ENCODE data around the gene ARPC1B.
"Not testable (repeated sequence)": the region's sequence is repeated elsewhere in the genome, so short reads cannot be mapped to it uniquely, and the experiment has no call there.

The ARPC1B gene

DNA sequence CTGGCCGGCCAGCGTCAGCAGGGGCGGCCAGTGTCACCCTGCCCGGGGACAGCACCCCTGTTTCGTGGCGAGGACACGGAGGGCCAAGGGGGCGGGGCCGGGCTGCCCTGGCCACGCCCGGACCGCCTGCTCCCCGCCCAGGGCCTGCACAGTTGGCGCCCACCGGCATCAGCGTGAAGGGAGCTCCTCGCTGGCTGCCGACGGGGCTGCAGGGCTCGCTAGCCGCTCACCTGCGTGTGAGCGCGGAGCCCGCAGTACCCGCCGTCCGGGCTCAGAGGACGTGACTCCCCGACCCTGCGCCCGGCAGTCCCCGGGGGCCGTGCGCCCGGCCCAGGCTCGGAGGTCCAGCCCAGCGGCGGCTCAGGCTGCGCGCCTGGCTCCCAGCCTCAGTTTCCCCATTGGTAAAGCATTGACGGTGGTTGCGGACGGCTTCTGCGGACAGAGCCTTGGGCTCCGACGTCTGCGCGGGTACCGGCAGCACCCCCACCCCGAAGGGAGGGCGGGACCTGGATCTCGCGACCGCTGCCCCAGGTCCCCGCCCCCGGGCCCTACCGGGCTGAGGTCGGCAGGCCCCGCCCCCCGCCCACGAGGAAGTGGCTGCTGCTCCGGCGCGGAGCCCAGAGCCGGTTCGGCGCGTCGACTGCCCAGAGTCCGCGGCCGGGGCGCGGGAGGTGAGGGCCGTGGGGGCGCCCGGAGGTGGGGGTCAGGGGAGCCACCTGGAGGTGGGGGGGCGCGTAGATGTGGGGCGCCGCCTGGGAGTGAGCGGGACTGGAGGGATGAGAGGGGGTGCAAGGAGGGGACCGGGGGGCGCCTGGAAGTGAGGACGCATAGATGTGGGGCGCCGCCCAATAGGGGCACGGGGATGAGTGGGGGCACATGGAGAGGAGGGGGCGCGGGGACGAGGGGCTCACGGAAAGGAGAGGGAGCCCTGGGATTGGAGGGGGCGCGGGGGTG, at the start of gene ARPC1B:
TSS of gene ARPC1B (plus strand) at position 620 of the 954 bp plus-strand sequence. CDS start 10,985 bp downstream, outside the sequence.
- DNase-seq: peak; percentile 40 to 84

DNA sequence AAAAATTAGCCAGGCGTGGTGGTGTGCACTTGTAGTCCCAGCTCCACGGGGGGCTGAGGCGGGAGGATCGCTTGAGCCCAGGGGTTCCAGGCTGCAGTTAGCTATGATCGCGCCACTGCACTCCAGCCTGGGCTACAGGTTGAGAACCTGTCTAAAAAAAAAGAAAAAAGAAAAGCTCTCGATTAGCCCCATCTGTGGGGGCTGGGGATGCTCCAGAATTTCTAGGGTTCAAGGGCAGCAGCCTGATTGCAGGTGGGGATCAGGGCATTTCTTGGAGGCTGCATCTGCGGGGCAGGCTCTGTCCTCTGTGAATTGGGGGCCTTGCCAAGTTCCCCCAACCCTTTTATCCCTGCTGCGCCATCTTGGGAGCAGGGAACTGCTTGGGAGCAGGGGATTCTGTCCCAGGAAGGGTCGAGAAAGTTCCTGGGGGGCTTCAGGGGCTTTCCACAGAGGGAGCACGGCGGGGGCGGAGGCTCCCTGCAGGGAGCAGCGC, 49.5 kb upstream of the ARPC1B start:
- DNase-seq: no peak

DNA sequence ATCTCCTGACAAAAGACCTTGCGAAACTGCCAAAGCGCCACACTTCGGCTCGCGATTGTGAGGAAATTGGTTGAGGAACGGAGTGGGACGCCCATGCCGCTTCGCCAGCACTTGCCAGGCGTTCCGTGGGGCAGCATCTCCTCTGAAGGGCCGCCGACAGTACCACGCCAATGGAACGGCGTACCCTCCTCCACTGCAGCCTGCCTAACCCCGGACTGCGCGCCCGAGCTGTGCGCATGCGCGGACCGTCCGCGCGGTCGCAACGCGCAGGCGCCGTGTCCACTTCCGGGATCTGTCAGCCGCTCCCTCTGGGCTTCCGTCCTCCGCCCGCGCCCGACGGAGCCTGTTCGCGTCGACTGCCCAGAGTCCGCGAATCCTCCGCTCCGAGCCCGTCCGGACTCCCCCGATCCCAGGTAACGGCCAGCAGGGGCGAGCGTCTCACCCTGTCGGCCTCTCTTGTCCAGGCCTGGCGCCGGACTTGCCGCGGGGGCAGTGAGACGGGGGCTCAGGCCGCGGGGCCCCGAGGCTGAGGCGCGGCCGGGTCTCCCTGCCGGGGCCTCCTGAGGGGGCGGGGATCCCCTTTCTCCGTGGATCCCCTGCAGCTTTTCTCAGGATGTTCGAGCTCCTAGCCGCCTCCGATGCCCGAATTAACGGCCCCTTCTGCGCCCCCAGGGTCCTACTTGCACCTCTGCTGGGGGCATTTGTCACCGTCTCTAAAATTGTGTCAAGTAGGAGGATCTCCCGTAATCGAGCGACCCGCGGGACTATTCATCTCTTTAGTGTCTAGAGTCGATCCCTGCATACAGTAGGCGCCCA, 48.7 kb upstream of the ARPC1B start, which contains the start of gene ARPC1A:
TSS of gene ARPC1A (plus strand) at position 307 of the 816 bp plus-strand sequence. CDS start 7,456 bp downstream, outside the sequence.
- DNase-seq: peak; percentile 81 to 83

DNA sequence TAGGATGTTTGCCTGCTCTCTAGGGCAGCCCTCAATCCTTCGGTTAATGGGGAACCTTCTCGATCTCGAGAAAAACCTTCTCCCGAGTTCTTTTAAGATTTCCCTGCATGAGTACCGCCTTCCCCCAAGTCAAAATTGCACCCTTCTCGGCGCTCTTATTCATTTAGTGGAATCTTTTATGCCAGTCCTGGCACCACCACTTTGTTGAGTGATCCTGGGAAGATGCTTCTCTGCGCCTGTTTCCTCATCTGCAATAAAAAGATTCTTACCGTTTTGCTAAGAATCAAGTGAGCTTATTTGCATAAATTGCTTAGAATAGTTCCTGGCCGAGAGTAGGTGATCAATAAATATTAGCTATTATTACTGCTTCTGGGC, 48.1 kb upstream of the ARPC1B start:
- DNase-seq: no peak

DNA sequence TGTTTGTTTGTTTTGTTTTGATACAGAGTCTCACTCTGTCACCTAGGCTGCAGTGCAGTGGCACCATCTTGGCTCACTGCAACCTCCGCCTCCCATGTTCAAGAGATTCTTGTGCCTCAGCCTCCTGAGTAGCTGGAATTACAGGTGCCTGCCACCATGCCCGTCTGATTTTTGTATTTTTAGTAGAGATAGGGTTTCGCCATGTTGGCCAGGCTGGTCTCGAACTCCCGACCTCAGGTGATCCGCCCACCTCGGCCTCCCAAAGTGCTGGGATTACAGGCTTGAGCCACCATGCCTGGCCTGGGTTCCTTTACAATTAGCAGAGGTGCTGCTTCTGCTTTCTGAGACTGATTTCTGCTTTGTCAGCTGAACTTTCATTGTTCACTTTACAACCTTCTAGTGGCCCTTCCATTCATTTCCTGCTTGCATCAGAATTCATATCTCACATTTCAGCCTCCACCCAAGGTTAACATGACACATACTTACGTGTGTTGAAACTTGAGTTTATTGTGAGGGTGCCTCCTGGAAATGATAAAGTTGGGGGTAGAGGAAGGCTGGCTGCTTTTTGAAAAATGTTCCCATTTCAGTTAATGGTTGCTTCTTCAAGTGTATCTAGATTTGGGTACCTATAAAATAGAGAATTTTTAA, 44.1 kb upstream of the ARPC1B start:
- DNase-seq: not testable (repeated sequence)

DNA sequence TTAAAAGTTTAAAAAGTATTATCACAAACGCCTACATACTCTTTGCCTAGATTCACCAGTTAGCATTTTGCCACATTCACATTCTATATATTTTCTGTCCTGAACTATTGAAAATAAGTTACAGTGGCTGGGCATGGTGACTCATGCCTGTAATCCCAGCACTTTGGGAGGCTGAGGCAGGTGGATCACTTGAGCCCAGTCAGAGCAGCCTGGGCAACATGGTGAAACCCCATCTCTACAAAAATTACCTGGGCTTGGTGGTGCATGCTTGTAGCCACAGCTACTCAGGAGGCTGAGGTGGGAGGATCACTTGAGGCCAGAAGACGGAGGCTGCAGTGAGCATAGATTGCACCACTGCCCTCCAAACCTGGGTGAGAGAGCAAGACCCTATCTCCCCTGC, 43.5 kb upstream of the ARPC1B start:
- DNase-seq: no peak

DNA sequence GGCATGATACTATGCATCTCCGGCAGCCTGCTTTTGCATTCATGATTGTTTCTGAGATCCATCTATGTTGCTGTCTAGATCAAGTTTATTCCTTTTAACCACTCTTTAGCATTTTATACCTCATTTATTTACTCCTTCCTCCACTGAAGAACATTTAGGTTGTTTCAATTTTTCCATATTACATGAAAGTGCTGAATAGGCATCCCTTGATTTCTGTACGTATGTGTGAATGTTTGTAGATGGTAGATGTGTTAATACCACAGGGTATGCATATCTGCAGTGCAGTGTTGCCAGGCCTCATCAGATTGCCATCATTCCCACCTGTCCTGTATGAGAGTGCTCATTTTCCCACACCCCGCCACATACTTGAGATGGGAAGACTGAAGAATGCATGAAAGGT, 34.9 kb upstream of the ARPC1B start:
- no peak for DNase-seq

DNA sequence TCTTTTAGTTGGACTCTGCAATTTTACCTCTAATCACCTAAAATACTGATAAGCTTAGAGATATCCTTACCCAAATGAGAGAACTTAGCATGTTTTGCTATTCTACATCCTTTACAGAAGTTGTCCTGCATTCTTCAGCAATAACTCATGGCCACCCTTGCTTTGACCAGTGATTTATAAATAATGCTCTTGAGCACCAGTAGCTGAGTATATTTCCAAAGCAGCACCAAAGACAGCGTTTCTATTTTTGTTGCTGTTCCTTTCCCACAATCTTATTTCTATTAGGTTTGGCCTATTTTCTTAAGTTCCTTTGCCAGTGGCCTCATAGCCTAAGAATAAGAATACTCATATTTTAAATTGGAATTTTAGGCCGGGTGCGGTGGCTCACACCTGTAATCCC, 33.9 kb upstream of the ARPC1B start:
- DNase-seq: no peak

DNA sequence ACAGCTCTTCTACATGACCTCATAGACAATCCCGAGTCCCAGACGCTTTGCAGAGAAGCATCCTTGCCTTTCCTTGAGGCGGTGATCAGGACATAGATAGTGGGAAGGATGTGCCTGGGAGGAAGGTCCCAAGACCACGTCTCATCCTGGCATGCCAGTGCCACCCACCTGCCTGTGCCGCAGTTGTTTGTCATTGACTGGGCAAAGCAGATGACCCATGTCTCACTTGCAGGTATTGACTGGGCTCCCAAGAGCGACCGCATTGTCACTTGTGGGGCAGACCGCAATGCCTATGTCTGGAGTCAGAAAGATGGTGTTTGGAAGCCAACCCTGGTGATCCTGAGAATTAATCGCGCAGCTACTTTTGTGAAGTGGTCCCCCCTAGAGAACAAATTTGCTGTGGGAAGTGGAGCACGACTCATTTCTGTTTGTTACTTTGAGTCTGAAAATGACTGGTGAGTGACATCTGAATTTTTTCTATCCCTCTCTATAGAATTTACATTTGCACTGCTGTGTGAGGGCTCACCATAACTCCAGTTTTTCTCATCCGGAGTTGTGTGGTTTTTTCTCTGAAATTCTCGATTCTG, 30.4 kb upstream of the ARPC1B start:
- no peak for DNase-seq

DNA sequence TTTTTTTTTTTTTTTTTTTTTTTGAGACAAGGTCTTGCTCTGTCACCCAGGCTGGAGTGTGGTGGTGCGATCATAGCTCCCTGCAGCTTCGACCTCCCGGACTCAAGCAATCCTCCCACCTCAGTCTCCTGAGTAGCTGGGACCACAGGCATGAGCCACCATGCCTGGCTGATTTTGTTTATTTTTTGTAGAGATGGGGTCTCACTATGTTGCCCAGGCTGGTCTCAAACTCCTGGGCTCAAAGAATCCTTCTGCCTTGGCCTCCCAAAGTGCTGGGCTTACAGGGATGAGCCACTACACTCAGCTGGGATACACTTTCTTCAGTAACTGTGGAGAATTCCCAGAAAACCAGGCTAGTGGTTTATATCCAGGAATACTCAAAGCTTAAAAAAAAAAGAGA, 23.9 kb upstream of the ARPC1B start:
- not testable (repeated sequence) for DNase-seq

DNA sequence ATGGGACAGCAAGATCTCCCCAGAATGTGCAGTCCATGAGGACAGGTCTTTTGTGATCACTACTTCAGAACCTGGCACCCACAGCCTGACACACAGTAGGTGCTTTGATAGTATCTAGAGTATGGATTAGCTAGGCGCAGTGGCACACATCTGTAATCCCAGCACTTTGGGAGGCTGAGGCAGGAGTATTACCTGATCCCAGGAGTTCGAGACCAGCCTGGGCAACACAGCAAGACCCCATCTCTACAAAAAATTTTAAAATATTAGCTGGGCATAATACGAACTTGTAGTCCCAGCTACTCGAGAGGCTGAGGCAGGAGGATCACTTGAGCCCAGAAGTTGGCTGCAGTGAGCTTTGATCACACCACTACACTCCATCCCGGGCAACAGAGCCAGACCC, 22.3 kb upstream of the ARPC1B start:
- no peak for DNase-seq

DNA sequence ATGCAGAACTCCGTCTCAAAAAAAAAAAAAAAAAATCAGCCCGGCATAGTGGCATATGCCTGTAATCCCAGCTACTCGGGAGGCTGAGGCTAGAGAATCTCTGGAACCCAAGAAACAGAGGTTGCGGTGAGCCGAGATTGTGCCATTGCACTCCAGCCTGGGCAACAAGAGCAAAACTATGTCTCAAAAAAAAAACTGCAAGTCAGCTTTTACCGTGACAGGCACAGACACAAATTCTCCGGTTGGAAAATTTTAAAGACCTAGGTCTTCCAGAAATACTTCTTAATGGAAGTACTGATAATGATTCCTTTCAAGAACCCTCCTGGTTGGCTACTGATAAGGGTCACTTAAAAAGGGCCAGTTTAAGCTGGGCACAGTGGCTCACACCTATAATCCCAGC, 19.4 kb upstream of the ARPC1B start:
- DNase-seq: no peak

DNA sequence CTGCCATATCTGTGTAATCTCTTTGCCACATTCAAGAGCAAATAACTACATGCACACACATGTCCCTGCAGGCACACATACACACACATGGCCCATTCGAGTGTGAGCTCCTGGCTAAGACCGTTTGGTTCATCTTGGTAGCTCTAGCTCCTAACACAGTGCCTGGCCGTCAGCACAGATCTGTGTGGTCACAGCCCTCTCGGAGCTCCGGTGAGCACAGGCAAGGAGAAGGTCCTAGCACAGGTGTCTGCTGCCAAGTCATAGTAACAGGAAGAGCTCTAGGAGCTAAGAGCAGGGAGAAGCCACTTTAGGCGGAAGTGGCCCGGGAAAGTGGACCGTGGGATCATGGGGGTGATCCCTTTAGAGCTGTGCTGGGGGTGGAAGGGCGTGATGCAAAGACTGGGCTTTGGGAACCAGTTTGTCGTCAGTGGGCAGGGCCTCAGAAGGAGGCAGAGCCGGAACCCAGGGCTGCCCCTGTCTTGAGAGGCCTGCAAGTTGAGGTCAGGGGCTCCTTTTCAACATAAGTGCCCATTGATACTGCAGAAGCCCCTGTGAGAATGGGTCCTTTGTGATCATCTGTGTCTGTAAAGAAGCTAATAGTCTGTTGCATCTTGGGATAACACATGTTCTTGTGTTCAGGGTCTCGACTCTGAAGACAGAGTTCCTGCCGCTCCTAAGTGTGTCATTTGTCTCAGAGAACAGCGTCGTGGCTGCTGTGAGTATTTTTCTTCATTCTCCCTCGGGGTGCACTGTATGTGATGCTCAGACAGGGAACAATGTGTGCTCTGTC, 16.6 kb upstream of the ARPC1B start:
- DNase-seq: no peak

DNA sequence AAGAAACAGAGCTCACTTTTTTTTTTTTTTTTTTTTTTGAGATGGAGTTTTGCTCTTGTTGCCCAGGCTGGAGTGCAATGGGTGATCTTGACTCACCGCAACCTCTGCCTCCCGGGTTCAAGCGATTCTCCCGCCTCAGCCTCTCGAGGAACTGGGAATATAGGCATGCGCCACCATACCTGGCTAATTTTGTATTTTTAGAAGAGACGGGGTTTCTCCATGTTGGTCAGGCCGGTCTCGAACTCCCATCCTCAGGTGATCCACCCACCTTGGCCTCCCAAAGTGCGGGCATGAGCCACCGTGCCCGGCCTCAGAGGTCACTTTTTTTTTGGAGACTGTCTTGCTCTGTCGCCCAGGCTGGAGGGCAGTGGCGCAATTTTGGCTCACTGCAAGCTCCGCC, 16.0 kb upstream of the ARPC1B start:
- not testable (repeated sequence) for DNase-seq

DNA sequence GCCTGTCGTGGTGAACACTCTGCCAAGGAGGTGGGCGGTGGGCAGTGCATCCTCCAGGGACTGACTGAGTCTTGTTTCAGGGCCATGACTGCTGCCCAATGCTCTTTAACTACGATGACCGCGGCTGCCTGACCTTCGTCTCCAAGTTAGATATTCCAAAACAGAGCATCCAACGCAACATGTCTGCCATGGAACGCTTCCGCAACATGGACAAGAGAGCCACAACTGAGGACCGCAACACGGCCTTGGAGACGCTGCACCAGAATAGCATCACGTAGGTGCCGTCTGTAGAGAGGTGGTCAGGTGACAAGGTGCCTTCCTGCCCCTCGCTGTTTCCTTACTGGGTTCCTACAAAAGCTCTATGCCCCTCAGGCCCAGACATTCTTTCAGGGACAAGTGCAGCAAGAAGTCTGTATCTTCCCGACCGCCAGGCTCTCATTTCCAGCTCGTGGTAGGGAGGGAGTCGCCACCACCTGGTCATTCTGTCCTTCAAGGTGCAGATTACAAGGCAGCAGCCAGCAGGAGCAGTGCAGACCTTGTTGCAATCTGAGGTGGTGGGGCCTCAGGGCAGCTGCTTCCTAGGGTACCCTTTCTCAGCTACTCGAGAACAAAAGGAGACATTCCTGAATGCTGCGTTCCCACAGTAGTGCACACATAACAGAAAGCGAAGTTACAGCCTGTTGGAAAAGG, 14.9 kb upstream of the ARPC1B start:
- no peak for DNase-seq

DNA sequence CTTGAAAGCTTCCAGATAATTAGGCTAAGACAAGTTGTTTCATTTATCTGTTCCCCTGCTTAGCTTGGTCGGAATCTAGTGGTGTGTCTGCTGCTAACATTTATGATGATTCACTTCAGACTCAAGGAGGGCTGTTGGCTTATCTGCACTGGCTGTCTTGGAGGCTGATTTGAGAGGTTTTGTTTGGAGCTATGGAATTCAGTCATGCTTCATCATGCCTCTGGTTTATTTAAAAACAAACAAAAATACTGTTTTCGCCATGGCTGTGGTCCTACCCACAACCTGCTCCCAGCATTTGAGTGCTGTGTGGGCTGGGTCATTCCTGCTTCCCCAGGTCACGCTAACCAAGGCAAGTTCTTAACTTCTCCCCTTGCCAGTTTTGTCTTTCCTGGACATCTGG, 11.7 kb upstream of the ARPC1B start:
- no peak for DNase-seq

DNA sequence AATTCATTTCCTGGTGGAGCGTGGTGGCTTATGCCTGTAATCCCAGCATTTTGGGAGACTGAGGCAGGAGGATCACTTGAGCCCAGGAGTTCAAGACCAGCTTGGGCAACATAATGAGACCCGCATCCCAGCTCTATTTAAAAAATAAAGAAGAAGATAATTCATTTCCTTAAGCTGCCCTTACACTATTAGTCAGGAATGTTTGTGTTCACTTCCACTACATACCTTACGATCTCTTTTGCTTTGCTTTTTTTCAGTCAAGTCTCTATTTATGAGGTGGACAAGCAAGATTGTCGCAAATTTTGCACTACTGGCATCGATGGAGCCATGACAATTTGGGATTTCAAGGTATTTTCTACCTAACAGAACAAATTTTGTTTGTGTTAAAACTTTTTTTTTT, 11.2 kb upstream of the ARPC1B start:
- no peak for DNase-seq

DNA sequence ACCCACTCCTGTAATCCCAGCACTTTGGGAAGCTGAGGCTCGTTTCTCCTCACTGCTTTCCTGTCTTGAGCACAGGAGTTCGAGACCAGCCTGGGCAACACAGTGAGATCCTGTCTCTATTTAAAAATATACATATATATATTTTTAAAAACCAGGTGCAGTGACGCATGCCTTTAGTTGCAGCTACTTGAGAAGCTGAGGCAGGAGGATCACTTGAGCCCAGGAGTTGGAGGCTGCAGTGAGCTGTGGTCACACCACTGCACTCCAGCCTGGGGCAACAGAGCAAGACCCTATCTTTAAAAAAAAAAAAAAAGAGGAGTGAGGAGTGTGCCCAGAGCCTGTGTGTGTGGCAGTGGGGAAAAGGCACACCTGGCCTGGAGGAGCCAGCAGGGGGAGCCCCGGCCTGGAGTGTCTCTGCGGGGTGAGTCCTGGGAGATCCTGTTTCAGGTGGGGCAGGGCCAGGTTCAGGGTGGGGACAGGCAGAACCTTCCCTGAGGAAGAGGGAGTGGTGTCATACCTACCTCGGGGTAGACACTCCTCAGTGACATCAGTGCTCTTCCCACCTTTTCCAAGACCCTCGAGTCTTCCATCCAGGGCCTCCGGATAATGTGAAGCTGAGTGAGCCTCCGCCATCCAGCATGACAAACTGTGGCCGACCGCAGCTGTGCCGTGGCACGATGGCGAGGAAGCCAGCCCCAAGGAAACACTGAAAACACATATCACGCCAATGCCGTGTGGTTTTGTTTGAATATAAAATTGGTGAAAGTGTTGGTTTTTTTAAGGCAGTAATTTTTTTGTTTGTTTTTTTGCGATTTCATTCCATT, 9.0 kb upstream of the ARPC1B start:
- peak in 1 of 2 experiments; percentile 25 for DNase-seq

DNA sequence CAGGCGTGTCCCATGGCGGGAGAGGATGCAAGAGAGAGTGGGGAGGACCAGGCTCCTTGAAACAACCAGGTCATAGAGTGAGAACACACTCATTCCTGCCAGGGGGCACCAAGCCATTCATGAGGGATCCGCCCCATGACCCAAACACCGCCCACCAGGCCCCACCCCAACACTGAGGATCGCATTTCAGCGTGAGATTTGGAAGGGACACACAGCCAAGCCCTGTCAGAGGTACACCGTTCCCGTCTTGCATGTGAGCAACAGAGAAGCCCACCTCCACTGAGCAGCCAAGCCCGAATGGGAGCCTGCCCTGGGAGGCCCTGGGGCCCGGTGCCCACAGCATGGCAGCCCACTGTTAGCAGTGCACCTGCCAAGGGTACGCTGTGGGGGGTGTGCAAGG, 7.9 kb upstream of the ARPC1B start:
- no peak for DNase-seq

DNA sequence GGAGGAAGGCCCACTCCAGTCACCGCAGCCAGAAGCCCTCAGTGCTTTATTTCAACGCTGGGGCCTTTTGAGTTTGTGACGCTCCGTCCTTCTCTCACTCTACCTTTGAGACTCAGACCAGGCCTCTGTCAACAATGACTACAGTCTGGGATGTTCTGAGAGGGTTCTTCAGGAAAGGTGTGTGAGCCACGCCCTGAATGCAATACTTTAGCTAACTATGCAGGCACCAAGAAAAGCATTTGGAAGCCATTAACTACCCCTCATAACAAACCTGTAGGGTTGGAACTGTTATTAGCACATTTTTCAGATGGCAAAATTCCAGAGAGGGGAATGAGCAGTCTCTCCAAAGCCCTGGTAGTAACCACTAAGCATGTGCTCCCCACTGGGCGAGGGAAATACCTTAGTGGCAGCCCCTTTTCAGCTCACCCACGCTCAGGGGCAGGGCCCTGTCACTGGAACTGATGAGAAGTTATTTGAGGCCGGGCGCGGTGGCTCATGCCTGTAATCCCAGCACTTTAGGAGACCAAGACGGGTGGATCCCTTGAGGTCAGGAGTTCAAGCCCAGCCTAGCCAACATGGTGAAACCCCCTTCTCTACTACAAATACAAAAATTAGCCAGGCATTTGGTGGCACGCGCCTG, 5.7 kb upstream of the ARPC1B start:
- DNase-seq: no peak

All from SHP77 (cell line).